DOHH2 (cell line): ENCODE data around the gene KRT77.

Experiments
- EZH2phosphoT487 ChIP-seq: fragments of 200-600 bp; sonication (generic); IDR thresholded peaks from 2 replicates; pipeline ENCODE4 v1.6.1; 2017; ENCODE audit warnings: borderline replicate concordance, mild to moderate bottlenecking, antibody characterized with exemption, low read length, moderate library complexity, mixed read lengths
- TF ChIP-seq, protein P1 (sequence below): fragments of 200-600 bp; sonication (generic); IDR thresholded peaks from one replicate; pipeline ENCODE4 v1.5.1; 2014; ENCODE audit warnings: antibody characterized with exemption, mild to moderate bottlenecking, low read depth, low read length; ENCODE audit not compliant: poor library complexity, severe bottlenecking

DNA sequence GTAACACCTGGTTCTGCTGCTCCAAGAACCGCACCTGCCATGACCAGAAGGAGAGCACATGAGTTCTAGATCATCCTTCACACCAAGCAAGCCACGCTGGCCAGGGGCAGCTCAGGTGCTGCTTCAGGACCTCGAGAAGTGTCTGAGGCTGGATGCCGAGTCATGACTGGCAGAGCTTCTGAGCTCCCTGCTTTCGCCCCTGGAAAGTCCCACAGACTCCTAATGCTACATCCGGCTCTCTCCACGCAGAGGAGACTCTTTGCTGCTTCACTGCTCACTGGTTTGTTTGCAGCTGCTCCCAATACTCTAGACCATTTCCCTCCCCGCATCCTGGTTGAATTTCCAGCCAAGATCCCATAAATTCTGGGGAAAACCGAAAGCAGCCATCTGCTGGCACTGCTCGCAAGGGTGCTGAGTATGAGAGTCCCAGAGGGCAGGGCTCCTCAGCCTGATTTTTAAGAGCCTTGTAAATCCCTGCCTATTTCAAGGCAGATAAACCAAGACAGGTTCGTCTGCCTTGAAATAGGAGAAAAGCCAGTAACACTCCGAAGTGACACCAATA is 52.7 kb downstream of the KRT77 start:
- TF ChIP-seq, protein P1, sequence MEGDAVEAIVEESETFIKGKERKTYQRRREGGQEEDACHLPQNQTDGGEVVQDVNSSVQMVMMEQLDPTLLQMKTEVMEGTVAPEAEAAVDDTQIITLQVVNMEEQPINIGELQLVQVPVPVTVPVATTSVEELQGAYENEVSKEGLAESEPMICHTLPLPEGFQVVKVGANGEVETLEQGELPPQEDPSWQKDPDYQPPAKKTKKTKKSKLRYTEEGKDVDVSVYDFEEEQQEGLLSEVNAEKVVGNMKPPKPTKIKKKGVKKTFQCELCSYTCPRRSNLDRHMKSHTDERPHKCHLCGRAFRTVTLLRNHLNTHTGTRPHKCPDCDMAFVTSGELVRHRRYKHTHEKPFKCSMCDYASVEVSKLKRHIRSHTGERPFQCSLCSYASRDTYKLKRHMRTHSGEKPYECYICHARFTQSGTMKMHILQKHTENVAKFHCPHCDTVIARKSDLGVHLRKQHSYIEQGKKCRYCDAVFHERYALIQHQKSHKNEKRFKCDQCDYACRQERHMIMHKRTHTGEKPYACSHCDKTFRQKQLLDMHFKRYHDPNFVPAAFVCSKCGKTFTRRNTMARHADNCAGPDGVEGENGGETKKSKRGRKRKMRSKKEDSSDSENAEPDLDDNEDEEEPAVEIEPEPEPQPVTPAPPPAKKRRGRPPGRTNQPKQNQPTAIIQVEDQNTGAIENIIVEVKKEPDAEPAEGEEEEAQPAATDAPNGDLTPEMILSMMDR = no peak
- TF ChIP-seq EZH2phosphoT487 = no peak
